ENCODE results near the gene ZNF334. TPM values are rescaled to one million over a fixed set of nuclear protein-coding genes. Genes with fewer than 3 reads are reported as not detected.

ZNF334 gene
- total RNA-seq, 4 donors from 2014 or later: 0.38 to 0.76 (median 0.58) TPM

DNA sequence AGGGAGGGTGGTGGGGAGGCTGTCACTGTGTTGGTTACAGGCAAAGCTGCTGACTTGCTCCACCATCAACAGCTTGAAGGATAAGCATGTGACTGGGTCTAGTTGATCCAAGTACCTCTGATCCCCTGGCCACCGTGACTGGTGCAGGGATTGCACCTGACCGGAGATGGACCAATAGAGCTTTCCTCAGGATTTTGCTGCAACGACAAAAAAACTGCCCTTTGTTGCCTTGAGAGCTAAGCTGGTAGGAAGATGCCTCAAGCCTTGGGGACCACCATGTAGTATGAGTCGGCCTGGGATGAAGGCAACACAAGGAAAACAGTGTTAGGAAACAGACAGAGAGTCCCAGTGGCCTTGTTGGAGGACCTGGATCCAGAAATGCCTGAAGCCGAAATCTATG, 35.3 kb upstream of the ZNF334 start:
- no peak overlapping the region for H3K4me3 ChIP-seq (ENCODE audit: low read depth, poor library complexity, severe bottlenecking)
- no peak for DNase-seq (ENCODE audit: low spot score in 2 of 2)
- 81 to 89% methylated on average over 5 of the region's 5 CpGs for WGBS, 2 donors
- intact Hi-C loops (cut with DNase I; ENCODE audit: low total_unique reads): no loop called here
- TF ChIP-seq, protein P1, sequence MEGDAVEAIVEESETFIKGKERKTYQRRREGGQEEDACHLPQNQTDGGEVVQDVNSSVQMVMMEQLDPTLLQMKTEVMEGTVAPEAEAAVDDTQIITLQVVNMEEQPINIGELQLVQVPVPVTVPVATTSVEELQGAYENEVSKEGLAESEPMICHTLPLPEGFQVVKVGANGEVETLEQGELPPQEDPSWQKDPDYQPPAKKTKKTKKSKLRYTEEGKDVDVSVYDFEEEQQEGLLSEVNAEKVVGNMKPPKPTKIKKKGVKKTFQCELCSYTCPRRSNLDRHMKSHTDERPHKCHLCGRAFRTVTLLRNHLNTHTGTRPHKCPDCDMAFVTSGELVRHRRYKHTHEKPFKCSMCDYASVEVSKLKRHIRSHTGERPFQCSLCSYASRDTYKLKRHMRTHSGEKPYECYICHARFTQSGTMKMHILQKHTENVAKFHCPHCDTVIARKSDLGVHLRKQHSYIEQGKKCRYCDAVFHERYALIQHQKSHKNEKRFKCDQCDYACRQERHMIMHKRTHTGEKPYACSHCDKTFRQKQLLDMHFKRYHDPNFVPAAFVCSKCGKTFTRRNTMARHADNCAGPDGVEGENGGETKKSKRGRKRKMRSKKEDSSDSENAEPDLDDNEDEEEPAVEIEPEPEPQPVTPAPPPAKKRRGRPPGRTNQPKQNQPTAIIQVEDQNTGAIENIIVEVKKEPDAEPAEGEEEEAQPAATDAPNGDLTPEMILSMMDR (IDR thresholded peaks at IDR 0.05): no peak
- no peak for TF ChIP-seq POLR2A (IDR thresholded peaks at IDR 0.05)

DNA sequence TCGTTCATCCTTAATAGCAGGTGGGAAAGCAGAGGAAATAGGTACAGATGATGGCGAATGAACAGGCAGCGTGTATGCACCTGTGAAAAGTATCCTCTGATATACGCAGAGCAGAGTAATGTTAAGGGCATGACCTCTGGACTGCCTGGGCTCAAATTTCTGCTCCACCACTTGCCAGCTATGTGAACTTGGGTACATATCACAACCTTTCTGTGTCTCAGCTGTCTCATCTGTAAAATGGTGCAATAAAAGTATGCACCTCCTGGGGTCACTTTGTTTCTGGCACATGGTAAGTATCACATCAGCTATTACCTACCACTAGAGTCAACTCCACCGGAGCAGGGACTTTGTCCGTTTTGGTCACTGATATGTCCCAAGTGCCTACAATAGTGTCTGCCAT, 34.6 kb upstream of the ZNF334 start:
- intact Hi-C loops (cut with DNase I; ENCODE audit: low total_unique reads): no loop called here
- WGBS, 2 donors: 82 to 84% methylated on average over 6 of the region's 6 CpGs
- no peak for DNase-seq (ENCODE audit: low spot score in 2 of 2)
- no peak overlapping the region for H3K4me3 ChIP-seq (ENCODE audit: low read depth, poor library complexity, severe bottlenecking)
- TF ChIP-seq, protein P1 (IDR thresholded peaks at IDR 0.05): no peak
- no peak for TF ChIP-seq POLR2A (IDR thresholded peaks at IDR 0.05)

- DNase-seq (ENCODE audit: low spot score in 2 of 2): no peak
- 70 to 76% methylated on average over 6 of the region's 6 CpGs for WGBS, 2 donors
- no peak for TF ChIP-seq POLR2A (IDR thresholded peaks at IDR 0.05)
- TF ChIP-seq, protein P1 (IDR thresholded peaks at IDR 0.05): no peak
Observed at GRCh38 chr20:46546936-46547335, 33.6 kb upstream of the ZNF334 start.

GRCh38 chr20:46546298-46546697, 32.9 kb upstream of the ZNF334 start:
- no peak overlapping the region for H3K4me3 ChIP-seq (ENCODE audit: low read depth, poor library complexity, severe bottlenecking)
- WGBS, 2 donors: 87 to 91% methylated on average over 3 of the region's 3 CpGs
- TF ChIP-seq, protein P1 (IDR thresholded peaks at IDR 0.05): no peak
- TF ChIP-seq POLR2A (IDR thresholded peaks at IDR 0.05): no peak
- DNase-seq (ENCODE audit: low spot score in 2 of 2): no peak
- intact Hi-C loops (cut with DNase I; ENCODE audit: low total_unique reads): no loop called here

More at GRCh38 chr20:46546936-46547335, 33.6 kb upstream of the ZNF334 start:
- intact Hi-C loops (cut with DNase I; ENCODE audit: low total_unique reads): no loop called here
- H3K4me3 ChIP-seq (ENCODE audit: low read depth, poor library complexity, severe bottlenecking): no peak overlapping the region

DNA sequence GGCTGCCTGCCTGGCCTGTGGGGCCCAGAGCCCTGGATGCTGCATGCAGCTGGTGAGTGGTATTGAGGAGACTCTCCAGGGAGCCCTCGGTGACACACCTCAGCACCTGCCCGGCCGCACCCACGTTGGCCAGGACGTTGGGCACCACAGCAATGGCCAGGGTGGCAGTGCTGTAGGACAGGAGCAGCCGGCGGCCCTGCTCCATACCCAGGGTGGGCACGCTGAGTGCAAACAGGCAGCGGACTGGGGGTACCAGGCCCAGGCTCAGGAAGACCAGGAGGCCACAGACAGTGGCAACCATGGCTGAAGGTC, 32.4 kb upstream of the ZNF334 start:
- no peak overlapping the region for H3K4me3 ChIP-seq (ENCODE audit: low read depth, poor library complexity, severe bottlenecking)
- intact Hi-C loops (cut with DNase I; ENCODE audit: low total_unique reads): no loop called here
- no peak for DNase-seq (ENCODE audit: low spot score in 2 of 2)
- 90 to 91% methylated on average over 9 of the region's 9 CpGs for WGBS, 2 donors
- TF ChIP-seq, protein P1 (IDR thresholded peaks at IDR 0.05): no peak
- TF ChIP-seq POLR2A (IDR thresholded peaks at IDR 0.05): no peak

- WGBS, 2 donors: 67 to 86% methylated on average over 8 to 14 of the region's 14 CpGs
- TF ChIP-seq, protein P1 (IDR thresholded peaks at IDR 0.05): no peak
- TF ChIP-seq POLR2A (IDR thresholded peaks at IDR 0.05): no peak
Observed at GRCh38 chr20:46545077-46545826, 31.9 kb upstream of the ZNF334 start.

More at GRCh38 chr20:46545077-46545826, 31.9 kb upstream of the ZNF334 start:
- no peak overlapping the region for H3K4me3 ChIP-seq (ENCODE audit: low read depth, poor library complexity, severe bottlenecking)
- no peak for DNase-seq (ENCODE audit: low spot score in 2 of 2)
- intact Hi-C loops (cut with DNase I; ENCODE audit: low total_unique reads): no loop called here
